Smooth muscle cell (in vitro differentiated cells): Measurements from ENCODE around the gene SPATA22. TPM values are rescaled to one million over a fixed set of nuclear protein-coding genes. Genes with fewer than 3 reads are reported as not detected.

Experiments
- DNase-seq: peaks from one replicate; lab custom pipeline; 2025; ENCODE audit not compliant: unreplicated experiment; lab: John Stamatoyannopoulos, UW
- H2AFZ ChIP-seq: fragments of 200-600 bp; sonication (generic); 2 replicates; pipeline ENCODE4 v1.6.0; 2016; ENCODE audit warnings: antibody characterized with exemption, low read depth, mild to moderate bottlenecking
- H3F3A ChIP-seq: fragments of 200-600 bp; sonication (generic); 2 replicates; pipeline ENCODE4 v1.6.0; 2017; ENCODE audit warnings: antibody characterized with exemption, low read depth
- H3K27ac ChIP-seq: fragments of 200-600 bp; sonication (generic); 2 replicates; pipeline ENCODE4 v1.5.1; 2016; ENCODE audit warnings: low read depth, mild to moderate bottlenecking
- H3K27me3 ChIP-seq: fragments of 200-600 bp; sonication (generic); 2 replicates; pipeline ENCODE4 v1.6.1; 2016; ENCODE audit warnings: low read depth, mild to moderate bottlenecking
- H3K36me3 ChIP-seq: fragments of 200-600 bp; sonication (generic); 2 replicates; pipeline ENCODE4 v1.5.1; 2016; ENCODE audit warnings: low read depth
- H3K4me1 ChIP-seq: fragments of 200-600 bp; sonication (generic); 2 replicates; pipeline ENCODE4 v1.5.1; 2016; ENCODE audit warnings: low read depth
- H3K4me2 ChIP-seq: fragments of 200-600 bp; sonication (generic); 2 replicates; pipeline ENCODE4 v1.6.0; 2016; ENCODE audit warnings: mild to moderate bottlenecking
- H3K4me3 ChIP-seq: fragments of 200-600 bp; sonication (generic); 2 replicates; pipeline ENCODE4 v1.5.1; 2016; ENCODE audit warnings: mild to moderate bottlenecking
- H3K79me2 ChIP-seq: fragments of 200-600 bp; sonication (generic); 2 replicates; pipeline ENCODE4 v1.6.0; 2016; ENCODE audit warnings: low read depth, mild to moderate bottlenecking
- H3K9ac ChIP-seq: fragments of 200-600 bp; sonication (generic); 2 replicates; pipeline ENCODE4 v1.6.0; 2016; ENCODE audit warnings: low read depth
- H3K9me3 ChIP-seq: fragments of 200-600 bp; sonication (generic); replicated peaks from 2 replicates; pipeline ENCODE4 v1.5.1; 2016; ENCODE audit warnings: low read depth
- H4K20me1 ChIP-seq: fragments of 200-600 bp; sonication (generic); 2 replicates; pipeline ENCODE4 v1.6.0; 2016; ENCODE audit warnings: low read depth
- WGBS: methylation state at CpG from one replicate; pipeline ENCODE4 v1.1.7; 2016; ENCODE audit warnings: low lambda C conversion rate; 5-methylcytosine and 5-hydroxymethylcytosine counted together
- polyA plus RNA-seq: library from polyadenylated mRNA; unstranded; fragments of >200 nt; fragmentation: Nextera tagmentation; extraction: Ambion mirVana; gene quantifications from 2 replicates; pipeline ENCODE4 v1.2.1, GENCODE V29; 2016
- total RNA-seq: library from RNA; depleted of rRNA; stranded (reverse); fragments of >200 nt; gene quantifications from 2 replicates; pipeline ENCODE4 v1.2.3, GENCODE V29; 2014
- TF ChIP-seq, protein P1 (sequence below): fragments of 200-600 bp; sonication (generic); IDR thresholded peaks from 2 replicates; pipeline ENCODE4 v1.5.1; 2017; ENCODE audit warnings: borderline replicate concordance, mild to moderate bottlenecking, antibody characterized with exemption; ENCODE audit not compliant: insufficient read depth, poor library complexity, severe bottlenecking

SPATA22 gene
- total and polyA plus RNA-seq, 2 experiments from 2014 or later: not detected

DNA sequence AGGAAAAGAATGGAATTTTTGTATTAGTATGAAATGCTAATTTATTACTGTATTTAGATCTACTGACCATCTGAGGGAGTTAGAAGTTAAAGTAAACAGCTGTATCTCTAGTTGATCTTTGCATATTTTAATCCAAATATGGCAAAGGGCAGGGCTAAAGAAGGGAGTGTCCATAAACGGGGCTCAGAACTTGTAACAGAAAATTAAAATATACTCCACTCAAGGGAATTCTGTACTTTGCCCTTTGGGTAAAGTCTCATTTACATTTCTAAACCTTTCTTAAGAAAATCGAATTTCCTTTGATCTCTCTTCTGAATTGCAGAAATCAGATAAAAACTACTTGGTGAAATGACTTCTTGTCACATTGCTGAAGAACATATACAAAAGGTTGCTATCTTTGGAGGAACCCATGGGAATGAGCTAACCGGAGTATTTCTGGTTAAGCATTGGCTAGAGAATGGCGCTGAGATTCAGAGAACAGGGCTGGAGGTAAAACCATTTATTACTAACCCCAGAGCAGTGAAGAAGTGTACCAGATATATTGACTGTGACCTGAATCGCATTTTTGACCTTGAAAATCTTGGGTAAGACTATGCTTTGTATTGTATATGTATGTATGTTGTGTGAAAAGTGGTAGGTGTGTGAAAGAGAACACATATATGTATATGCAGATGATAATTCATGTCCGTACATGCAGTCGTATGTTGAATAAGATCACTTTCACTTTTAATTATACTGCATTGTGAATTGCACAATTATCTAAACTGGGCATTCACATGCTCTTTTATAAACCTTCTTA, 4.4 kb upstream of the SPATA22 start, which contains the start of gene ASPA:
Gene ASPA, plus strand, starts transcription at position 186 of the 799 bp plus-strand sequence. Its CDS starts 163 bp downstream, at position 349.
- H3K27me3 ChIP-seq: no peaks in the 10 kb centered on the region
- no peak for DNase-seq
- no peaks in the 10 kb centered on the region for H3K36me3 ChIP-seq
- WGBS: 86% methylated on average over 7 of the region's 7 CpGs
- no peak within 1 kb of the TSS for H3K4me3 ChIP-seq
- TF ChIP-seq, protein P1, sequence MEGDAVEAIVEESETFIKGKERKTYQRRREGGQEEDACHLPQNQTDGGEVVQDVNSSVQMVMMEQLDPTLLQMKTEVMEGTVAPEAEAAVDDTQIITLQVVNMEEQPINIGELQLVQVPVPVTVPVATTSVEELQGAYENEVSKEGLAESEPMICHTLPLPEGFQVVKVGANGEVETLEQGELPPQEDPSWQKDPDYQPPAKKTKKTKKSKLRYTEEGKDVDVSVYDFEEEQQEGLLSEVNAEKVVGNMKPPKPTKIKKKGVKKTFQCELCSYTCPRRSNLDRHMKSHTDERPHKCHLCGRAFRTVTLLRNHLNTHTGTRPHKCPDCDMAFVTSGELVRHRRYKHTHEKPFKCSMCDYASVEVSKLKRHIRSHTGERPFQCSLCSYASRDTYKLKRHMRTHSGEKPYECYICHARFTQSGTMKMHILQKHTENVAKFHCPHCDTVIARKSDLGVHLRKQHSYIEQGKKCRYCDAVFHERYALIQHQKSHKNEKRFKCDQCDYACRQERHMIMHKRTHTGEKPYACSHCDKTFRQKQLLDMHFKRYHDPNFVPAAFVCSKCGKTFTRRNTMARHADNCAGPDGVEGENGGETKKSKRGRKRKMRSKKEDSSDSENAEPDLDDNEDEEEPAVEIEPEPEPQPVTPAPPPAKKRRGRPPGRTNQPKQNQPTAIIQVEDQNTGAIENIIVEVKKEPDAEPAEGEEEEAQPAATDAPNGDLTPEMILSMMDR: no peak
- no peak within 1 kb of the TSS for H3K4me2 ChIP-seq
- H3K9me3 ChIP-seq: no peaks in the 10 kb centered on the region
- no peaks in the 10 kb centered on the region for H3K79me2 ChIP-seq
- H3F3A ChIP-seq: no peaks in the 10 kb centered on the region
- no peaks in the 10 kb centered on the region for H4K20me1 ChIP-seq
- no peak within 1 kb of the TSS for H3K27ac ChIP-seq
- H3K9ac ChIP-seq: no peak within 1 kb of the TSS
- no peak within 1 kb of the TSS for H2AFZ ChIP-seq
- H3K4me1 ChIP-seq: no peaks in the 10 kb centered on the region

DNA sequence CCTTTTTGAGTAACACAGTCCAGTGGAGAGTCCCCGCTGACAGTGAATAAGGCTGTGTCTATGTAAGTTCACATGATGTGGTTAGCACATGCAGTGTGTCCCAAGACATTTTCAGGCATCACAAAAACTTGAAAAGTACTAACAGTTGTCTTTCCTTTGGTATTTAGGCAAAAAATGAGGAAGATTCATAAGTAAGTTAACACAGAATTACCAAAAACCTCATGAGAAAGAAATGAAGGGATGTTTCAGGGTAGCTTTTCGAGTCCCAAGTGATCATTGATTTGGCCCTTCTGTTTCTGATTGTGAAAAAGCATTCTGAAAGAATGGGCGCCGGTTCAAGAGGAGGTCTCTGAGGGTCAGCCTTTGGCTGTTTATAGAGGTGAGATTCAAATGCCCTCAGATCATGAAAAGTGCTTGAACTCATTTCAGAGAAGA, 3.6 kb upstream of the SPATA22 start:
- Histone ChIP-seq H3K27me3 (no peaks in the 10 kb centered on the region), H3K4me3 (no peak overlapping the region), H3K79me2 (no peaks in the 10 kb centered on the region), H3K27ac (no peak overlapping the region), H3K9me3 (no peaks in the 10 kb centered on the region), H2AFZ (no peak overlapping the region), H3K36me3 (no peaks in the 10 kb centered on the region), H3K9ac (no peak overlapping the region), H4K20me1 (no peaks in the 10 kb centered on the region), H3F3A (no peaks in the 10 kb centered on the region), H3K4me2 (no peak overlapping the region), H3K4me1 (no peaks in the 10 kb centered on the region)
- no peak for DNase-seq
- TF ChIP-seq, protein P1: no peak
- WGBS: 91% methylated on average over 4 of the region's 4 CpGs

DNA sequence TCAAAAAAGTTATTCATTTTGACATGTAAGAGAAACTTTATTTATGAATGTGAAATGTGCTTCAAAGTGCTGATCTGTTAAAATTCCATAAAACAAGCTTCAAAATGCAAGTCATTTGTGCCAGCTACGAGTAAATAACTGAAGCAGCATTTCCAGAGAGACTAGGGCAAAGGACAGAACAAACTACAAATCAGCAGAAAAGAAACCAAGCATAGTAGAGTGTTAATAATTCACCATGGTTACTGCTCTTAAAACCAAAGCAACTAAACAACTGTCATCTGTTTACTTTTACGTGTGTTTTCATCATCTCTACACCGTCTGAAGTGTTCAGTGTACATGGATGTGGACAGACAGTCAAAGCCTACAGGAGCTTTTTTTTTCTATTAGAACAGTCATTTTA, 2.6 kb upstream of the SPATA22 start:
- H3K4me3 ChIP-seq: no peak overlapping the region
- H3K27ac ChIP-seq: no peak overlapping the region
- H3F3A ChIP-seq: no peaks in the 10 kb centered on the region
- H3K27me3 ChIP-seq: no peaks in the 10 kb centered on the region
- H3K9me3 ChIP-seq: no peaks in the 10 kb centered on the region
- no peak overlapping the region for H3K4me2 ChIP-seq
- peak overlapping the region; percentile 4 for H2AFZ ChIP-seq
- no peaks in the 10 kb centered on the region for H3K36me3 ChIP-seq
- H3K4me1 ChIP-seq: no peaks in the 10 kb centered on the region
- no peak overlapping the region for H3K9ac ChIP-seq
- TF ChIP-seq, protein P1: no peak
- 54% methylated on average over 3 of the region's 3 CpGs for WGBS
- no peaks in the 10 kb centered on the region for H4K20me1 ChIP-seq
- H3K79me2 ChIP-seq: no peaks in the 10 kb centered on the region
- no peak for DNase-seq
